ENCODE data around the gene PRDM15. TPM values are rescaled to one million over a fixed set of nuclear protein-coding genes. Genes with fewer than 3 reads are reported as not detected.
"Not testable (repeated sequence)": the region's sequence is repeated elsewhere in the genome, so short reads cannot be mapped to it uniquely, and the experiment has no call there.

PRDM15 gene
- total RNA-seq, 1 donor from 2014 or later, result 12.0 TPM

DNA sequence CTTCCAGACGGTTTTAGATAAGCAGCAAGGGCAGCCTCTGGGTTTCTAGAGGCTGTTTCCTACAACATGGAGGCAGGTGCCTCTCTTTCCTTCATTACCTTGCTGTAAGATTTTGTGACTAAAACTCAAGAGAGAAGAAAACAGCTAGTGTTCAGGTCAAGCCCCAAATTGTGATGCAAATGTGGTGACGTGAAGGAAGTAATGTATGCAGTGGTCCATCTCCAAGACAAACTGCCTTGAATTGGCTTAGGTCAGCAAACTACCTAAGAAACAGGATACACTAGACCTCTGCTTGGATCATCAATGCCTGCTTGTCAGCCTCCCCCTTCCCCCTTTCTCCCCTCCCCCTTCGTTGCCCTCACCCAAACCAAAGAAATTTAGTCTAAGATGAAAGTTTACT is 83.4 kb downstream of the PRDM15 start:
- H3K4me3 Mint-ChIP-seq, result no peak overlapping the region
- TF ChIP-seq, protein P1, sequence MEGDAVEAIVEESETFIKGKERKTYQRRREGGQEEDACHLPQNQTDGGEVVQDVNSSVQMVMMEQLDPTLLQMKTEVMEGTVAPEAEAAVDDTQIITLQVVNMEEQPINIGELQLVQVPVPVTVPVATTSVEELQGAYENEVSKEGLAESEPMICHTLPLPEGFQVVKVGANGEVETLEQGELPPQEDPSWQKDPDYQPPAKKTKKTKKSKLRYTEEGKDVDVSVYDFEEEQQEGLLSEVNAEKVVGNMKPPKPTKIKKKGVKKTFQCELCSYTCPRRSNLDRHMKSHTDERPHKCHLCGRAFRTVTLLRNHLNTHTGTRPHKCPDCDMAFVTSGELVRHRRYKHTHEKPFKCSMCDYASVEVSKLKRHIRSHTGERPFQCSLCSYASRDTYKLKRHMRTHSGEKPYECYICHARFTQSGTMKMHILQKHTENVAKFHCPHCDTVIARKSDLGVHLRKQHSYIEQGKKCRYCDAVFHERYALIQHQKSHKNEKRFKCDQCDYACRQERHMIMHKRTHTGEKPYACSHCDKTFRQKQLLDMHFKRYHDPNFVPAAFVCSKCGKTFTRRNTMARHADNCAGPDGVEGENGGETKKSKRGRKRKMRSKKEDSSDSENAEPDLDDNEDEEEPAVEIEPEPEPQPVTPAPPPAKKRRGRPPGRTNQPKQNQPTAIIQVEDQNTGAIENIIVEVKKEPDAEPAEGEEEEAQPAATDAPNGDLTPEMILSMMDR (conservative IDR thresholded peaks at IDR 0.05), result no peak
- H3K4me1 Mint-ChIP-seq, result peaks cover 22% of the 10 kb centered on the region
- peaks cover 13% of the 10 kb centered on the region for H3K9me3 Mint-ChIP-seq
- H3K27ac Mint-ChIP-seq (ENCODE audit: unreplicated experiment), result no peak overlapping the region
- DNase-seq (ENCODE audit: low read depth, low spot score), result no peak
- H3K36me3 Mint-ChIP-seq (ENCODE audit: low read depth), result peaks cover 19% of the 10 kb centered on the region
- H3K27me3 Mint-ChIP-seq (ENCODE audit: low read depth), result peaks cover 3% of the 10 kb centered on the region

GRCh38 chr21:41794600-41794999 is 84.5 kb downstream of the PRDM15 start:
- peaks cover 13% of the 10 kb centered on the region for H3K9me3 Mint-ChIP-seq
- TF ChIP-seq, protein P1 (conservative IDR thresholded peaks at IDR 0.05), result no peak
- H3K27ac Mint-ChIP-seq (ENCODE audit: unreplicated experiment), result no peak overlapping the region
- H3K4me3 Mint-ChIP-seq, result no peak overlapping the region
- H3K4me1 Mint-ChIP-seq, result peaks cover 14% of the 10 kb centered on the region
- no peak for DNase-seq (ENCODE audit: low read depth, low spot score)
- H3K27me3 Mint-ChIP-seq (ENCODE audit: low read depth), result peaks cover 6% of the 10 kb centered on the region
- H3K36me3 Mint-ChIP-seq (ENCODE audit: low read depth), result peaks cover 19% of the 10 kb centered on the region

DNA sequence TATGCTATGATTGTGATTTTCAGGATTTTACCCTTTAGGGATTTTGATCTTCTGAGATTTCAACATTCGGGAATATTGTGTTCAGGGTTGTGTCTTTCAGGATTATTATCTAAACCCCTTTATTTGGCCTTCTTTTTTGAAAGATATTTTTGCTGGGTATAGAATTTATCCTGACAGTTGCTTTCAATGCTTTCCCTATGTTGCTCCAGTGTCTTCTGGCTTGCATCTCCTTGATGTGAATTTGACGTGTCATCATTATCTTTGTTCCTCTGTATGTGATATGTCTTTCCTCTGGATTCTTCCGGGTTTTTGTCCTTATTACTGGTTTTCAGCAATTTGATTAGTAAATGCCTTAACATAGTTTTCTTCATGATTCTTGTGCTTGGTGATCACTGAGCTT is 86.4 kb downstream of the PRDM15 start:
- DNase-seq (ENCODE audit: low read depth, low spot score), result no peak
- Mint-ChIP-seq H3K4me3 (no peak overlapping the region), H3K27ac (ENCODE audit: unreplicated experiment) (no peak overlapping the region), H3K4me1 (peaks cover 11% of the 10 kb centered on the region), H3K9me3 (peaks cover 13% of the 10 kb centered on the region), H3K27me3 (ENCODE audit: low read depth) (peaks cover 20% of the 10 kb centered on the region), H3K36me3 (ENCODE audit: low read depth) (peaks cover 19% of the 10 kb centered on the region)
- TF ChIP-seq, protein P1 (conservative IDR thresholded peaks at IDR 0.05), result no peak

GRCh38 chr21:41786509-41786987 is 92.6 kb downstream of the PRDM15 start:
- H3K27me3 Mint-ChIP-seq (ENCODE audit: low read depth), result peaks cover 32% of the 10 kb centered on the region
- peaks cover 3% of the 10 kb centered on the region for H3K36me3 Mint-ChIP-seq (ENCODE audit: low read depth)
- no peak overlapping the region for H3K27ac Mint-ChIP-seq (ENCODE audit: unreplicated experiment)
- peaks cover 3% of the 10 kb centered on the region for H3K4me1 Mint-ChIP-seq
- peaks cover 3% of the 10 kb centered on the region for H3K9me3 Mint-ChIP-seq
- no peak overlapping the region for H3K4me3 Mint-ChIP-seq
- TF ChIP-seq, protein P1 (conservative IDR thresholded peaks at IDR 0.05), result no peak
- DNase-seq (ENCODE audit: low read depth, low spot score), result no peak

DNA sequence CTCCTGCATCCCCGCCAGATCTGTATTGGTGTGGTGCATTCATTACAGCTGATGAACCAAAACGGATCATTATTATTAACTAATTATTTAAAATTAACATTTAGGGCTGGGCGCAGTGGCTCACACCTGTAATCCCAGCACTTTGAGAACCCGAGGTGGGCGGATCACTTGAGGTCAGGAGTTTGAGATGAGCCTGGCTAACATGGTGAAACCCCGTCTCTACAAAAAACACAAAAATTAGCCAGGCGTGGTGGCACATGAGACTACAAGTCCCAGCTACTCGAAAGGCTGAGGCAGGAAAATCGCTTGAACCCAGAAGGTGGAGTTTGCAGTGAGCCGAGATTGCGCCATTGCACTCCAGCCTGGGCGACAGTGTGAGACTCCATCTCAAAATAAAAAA is 93.9 kb downstream of the PRDM15 start:
- H3K27me3 Mint-ChIP-seq (ENCODE audit: low read depth), result peaks cover 39% of the 10 kb centered on the region
- H3K27ac Mint-ChIP-seq (ENCODE audit: unreplicated experiment); H3K36me3 Mint-ChIP-seq (ENCODE audit: low read depth); H3K4me3 Mint-ChIP-seq; DNase-seq (ENCODE audit: low read depth, low spot score); H3K4me1 Mint-ChIP-seq; H3K9me3 Mint-ChIP-seq: not testable (repeated sequence)

GRCh38 chr21:41784456-41785102 is 94.6 kb downstream of the PRDM15 start:
- Mint-ChIP-seq H3K9me3 (no peaks in the 10 kb centered on the region), H3K27me3 (ENCODE audit: low read depth) (peaks cover 41% of the 10 kb centered on the region), H3K4me1 (peaks cover 3% of the 10 kb centered on the region), H3K36me3 (ENCODE audit: low read depth) (no peaks in the 10 kb centered on the region), H3K27ac (ENCODE audit: unreplicated experiment) (no peak overlapping the region), H3K4me3 (no peak overlapping the region)
- TF ChIP-seq, protein P1 (conservative IDR thresholded peaks at IDR 0.05), result no peak
- DNase-seq (ENCODE audit: low read depth, low spot score), result no peak
